A549 (cell line): ENCODE data around the gene SMAD3. TPM values are rescaled to one million over a fixed set of nuclear protein-coding genes. Genes with fewer than 3 reads are reported as not detected.
A peak's percentile ranks its signal among the peaks of the same experiment; 100 is the strongest.

ENCODE experiments used
- ATAC-seq, 2 experiments: fragments of 200-7000 bp in 1 of 2; fragments of >200 bp in 1 of 2; cut with Nextera tagmentation in 1 of 2; cut with Tn5 transposase in 1 of 2; 3 replicates each; pipeline versions ENCODE4 v1.8.0 to v1.9.1; 2018 to 2020; ENCODE audit warnings: mild to moderate bottlenecking in 1 of 2, moderate library complexity in 1 of 2
- CTCF ChIA-PET: fragments of 300-600 bp; sonication (Branson Sonifier 250); formaldehyde crosslinking; extraction: SDS; loops from one replicate; lab custom pipeline; 2021; ENCODE audit warnings: antibody characterized with exemption, inconsistent platforms; lab: Yijun Ruan, JAX
- POLR2A ChIA-PET: fragments of 350-600 bp; formaldehyde crosslinking; extraction: SDS; loops from one replicate; lab custom pipeline; 2021; ENCODE audit warnings: antibody characterized with exemption, inconsistent platforms; lab: Yijun Ruan, JAX
- DNase-seq, 2 experiments: peaks; one replicate each; pipeline versions ENCODE4 v3.0.0 to v3.0.0-alpha.2; 2011 to 2016; ENCODE audit warnings: low read depth in 1 of 2, low spot score in 1 of 2
- FAIRE-seq: peaks from 2 replicates; lab custom pipeline; 2011; peaks lifted over from hg19 to GRCh38; lab: Jason Lieb, UNC
- H3K27ac ChIP-seq, 2 experiments: fragments of >200 bp; sonication (Bioruptor Twin); formaldehyde crosslinking; 3 replicates each; pipeline ENCODE4 v1.5.1; 2016 to 2017
- H3K4me1 ChIP-seq: fragments of >200 bp; sonication (Bioruptor Twin); formaldehyde crosslinking; 3 replicates; pipeline ENCODE4 v1.6.1; 2016
- H3K4me2 ChIP-seq: fragments of >200 bp; sonication (Bioruptor Twin); formaldehyde crosslinking; 3 replicates; pipeline ENCODE4 v1.6.1; 2016
- H3K4me3 ChIP-seq: fragments of >200 bp; sonication (Bioruptor Twin); formaldehyde crosslinking; 3 replicates; pipeline ENCODE4 v1.5.1; 2016
- H3K9me3 ChIP-seq: fragments of >200 bp; sonication (Bioruptor Twin); formaldehyde crosslinking; 3 replicates; pipeline ENCODE4 v1.6.1; 2016
- ATOH8 ChIP-seq: fragments of 250-450 bp; sonication (Bioruptor Pico); IDR thresholded peaks from 2 replicates; pipeline ENCODE4 v1.5.0; 2020; ENCODE audit warnings: low read depth, mild to moderate bottlenecking, moderate library complexity
- BHLHE40 ChIP-seq: IDR thresholded peaks from 2 replicates; pipeline ENCODE4 v1.6.1; 2012; ENCODE audit warnings: low read depth, low read length, inconsistent platforms
- CEBPB ChIP-seq, 2 experiments: fragments of >200 bp in 1 of 2; sonication (Bioruptor Twin) in 1 of 2; formaldehyde crosslinking in 1 of 2; IDR thresholded peaks; 2 replicates each; pipeline ENCODE4 v1.6.1; 2012 to 2016
- CTCF ChIP-seq: fragments of >200 bp; sonication (Bioruptor Twin); formaldehyde crosslinking; IDR thresholded peaks from 3 replicates; pipeline ENCODE4 v1.5.1; 2016
- EHF ChIP-seq: fragments of 250-450 bp; sonication (Bioruptor Pico); IDR thresholded peaks from 2 replicates; pipeline ENCODE4 v1.5.0; 2020; ENCODE audit warnings: mild to moderate bottlenecking
- EP300 ChIP-seq, 2 experiments: fragments of >200 bp; sonication (Bioruptor Twin); formaldehyde crosslinking; IDR thresholded peaks; 2 replicates in 1 of 2; 3 replicates in 1 of 2; pipeline ENCODE4 v1.6.1; 2016 to 2017
- FOSB ChIP-seq: fragments of 250-450 bp; sonication (Bioruptor Pico); IDR thresholded peaks from 2 replicates; pipeline ENCODE4 v1.5.0; 2020; ENCODE audit warnings: mild to moderate bottlenecking, moderate library complexity
- FOSL2 ChIP-seq, 2 experiments: fragments of 450-650 bp in 1 of 2; fragments of >200 bp in 1 of 2; sonication (Bioruptor Twin) in 1 of 2; formaldehyde crosslinking; IDR thresholded peaks; 2 replicates each; pipeline versions ENCODE4 v1.5.0 to v1.6.1; 2016 to 2020; ENCODE audit warnings: mild to moderate bottlenecking in 1 of 2, moderate library complexity in 1 of 2
- FOXS1 ChIP-seq: fragments of 250-450 bp; sonication (Bioruptor Pico); IDR thresholded peaks from 2 replicates; pipeline ENCODE4 v1.5.0; 2020; ENCODE audit warnings: mild to moderate bottlenecking, moderate library complexity
- GATA3 ChIP-seq: IDR thresholded peaks from 2 replicates; pipeline ENCODE4 v1.6.1; 2012; ENCODE audit warnings: borderline replicate concordance
- HDAC2 ChIP-seq: fragments of 200-600 bp; sonication (generic); IDR thresholded peaks from 2 replicates; pipeline ENCODE4 v1.6.1; 2016
- HES2 ChIP-seq: fragments of >200 bp; sonication (Bioruptor Twin); formaldehyde crosslinking; IDR thresholded peaks from 2 replicates; pipeline ENCODE4 v1.6.1; 2016
- HEYL ChIP-seq: fragments of 250-450 bp; sonication (Bioruptor Pico); IDR thresholded peaks from 2 replicates; pipeline ENCODE4 v1.8.0; 2021; ENCODE audit warnings: mild to moderate bottlenecking, moderate library complexity
- HOXA7 ChIP-seq: fragments of 250-450 bp; sonication (Bioruptor Pico); IDR thresholded peaks from 2 replicates; pipeline ENCODE4 v1.5.0; 2020; ENCODE audit warnings: mild to moderate bottlenecking, moderate library complexity
- HOXB13 ChIP-seq: fragments of 250-450 bp; sonication (Bioruptor Pico); IDR thresholded peaks from 2 replicates; pipeline ENCODE4 v1.5.0; 2020; ENCODE audit warnings: low read depth, mild to moderate bottlenecking, moderate library complexity
- HOXB5 ChIP-seq: fragments of 250-450 bp; sonication (Bioruptor Pico); IDR thresholded peaks from 2 replicates; pipeline ENCODE4 v1.5.0; 2020; ENCODE audit warnings: mild to moderate bottlenecking, moderate library complexity
- JUN ChIP-seq, 2 experiments: fragments of >200 bp; sonication (Bioruptor Twin); formaldehyde crosslinking; IDR thresholded peaks; 2 replicates in 1 of 2; 3 replicates in 1 of 2; pipeline ENCODE4 v1.6.1; 2016 to 2017
- JUNB ChIP-seq: fragments of >200 bp; sonication (Bioruptor Twin); formaldehyde crosslinking; IDR thresholded peaks from 2 replicates; pipeline ENCODE4 v1.6.1; 2016
- KDM1A ChIP-seq: fragments of 200-600 bp; sonication (generic); IDR thresholded peaks from 2 replicates; pipeline ENCODE4 v1.6.1; 2016; ENCODE audit warnings: low read depth, mild to moderate bottlenecking
- KDM5A ChIP-seq: fragments of 200-600 bp; sonication (generic); IDR thresholded peaks from 2 replicates; pipeline ENCODE4 v1.6.1; 2016; ENCODE audit warnings: antibody characterized with exemption, mild to moderate bottlenecking
- NFE2L2 ChIP-seq: fragments of 150-350 bp; conservative IDR thresholded peaks from 2 replicates; pipeline ENCODE4 v1.6.1; 2014; ENCODE audit warnings: low read length
- PHF8 ChIP-seq: fragments of 200-600 bp; sonication (generic); IDR thresholded peaks from 2 replicates; pipeline ENCODE4 v1.6.1; 2016; ENCODE audit warnings: low read depth, mild to moderate bottlenecking, antibody characterized with exemption, moderate library complexity, borderline replicate concordance
- POLR2AphosphoS2 ChIP-seq: conservative IDR thresholded peaks from 2 replicates; pipeline ENCODE4 v1.6.1; 2012; ENCODE audit warnings: low read length, improper control_type of control experiment, inconsistent platforms
- RAD21 ChIP-seq, 2 experiments: fragments of >200 bp in 1 of 2; sonication (Bioruptor Twin) in 1 of 2; formaldehyde crosslinking in 1 of 2; IDR thresholded peaks in 1 of 2; conservative IDR thresholded peaks in 1 of 2; 2 replicates in 1 of 2; 3 replicates in 1 of 2; pipeline ENCODE4 v1.6.1; 2012 to 2018; ENCODE audit warnings: inconsistent platforms in 1 of 2
- RARB ChIP-seq: fragments of 250-450 bp; sonication (Bioruptor Pico); IDR thresholded peaks from 2 replicates; pipeline ENCODE4 v1.8.0; 2021; ENCODE audit warnings: mild to moderate bottlenecking, moderate library complexity
- RNF2 ChIP-seq: fragments of 200-600 bp; sonication (generic); IDR thresholded peaks from 2 replicates; pipeline ENCODE4 v1.6.1; 2016; ENCODE audit warnings: low read depth, mild to moderate bottlenecking, antibody characterized with exemption, moderate library complexity, borderline replicate concordance
- SMC3 ChIP-seq: fragments of >200 bp; sonication (Bioruptor Twin); formaldehyde crosslinking; IDR thresholded peaks from 3 replicates; pipeline ENCODE4 v1.6.1; 2018; ENCODE audit warnings: inconsistent platforms
- TFCP2L1 ChIP-seq: fragments of 250-450 bp; sonication (Bioruptor Pico); IDR thresholded peaks from 2 replicates; pipeline ENCODE4 v1.5.0; 2021; ENCODE audit warnings: mild to moderate bottlenecking
- USF2 ChIP-seq: fragments of 450-650 bp; IDR thresholded peaks from 2 replicates; pipeline ENCODE4 v1.6.1; 2014; ENCODE audit warnings: antibody characterized with exemption
- WGBS: methylation state at CpG from one replicate; pipeline ENCODE4 v1.1.6; 2017; ENCODE audit errors: missing lambda C conversion rate; 5-methylcytosine and 5-hydroxymethylcytosine counted together
- polyA plus RNA-seq, 4 experiments: library from polyadenylated mRNA; depleted of rRNA in 3 of 4; stranded (reverse); fragments of >200 nt; fragmentation: RNase III in 1 of 4; extraction: RNeasy Plus Mini Kit Qiagen cat#74134 plus additional on column Dnase treatment in 1 of 4; gene quantifications; 2 replicates in 3 of 4; 3 replicates in 1 of 4; pipeline ENCODE4 v1.2.3, GENCODE V29; 2011 to 2017
- TF ChIP-seq, protein P1 (sequence below): IDR thresholded peaks from 2 replicates; pipeline ENCODE4 v1.6.1; 2012

Gene SMAD3
- polyA plus RNA-seq, 2 of the 4 experiments (the other 2 are of a cell fraction), result 74.6 to 77.2 TPM

GRCh38 chr15:67146875-67147381 is 81.5 kb downstream of the SMAD3 start:
- H3K4me3 ChIP-seq, result peak overlapping the region; percentile 8; the same call in 1 of the 3 replicates
- ChIA-PET POLR2A (interaction anchor here (1.0 to 1.7 kb wide), 5 partner anchors 19 to 81 kb away, joined by 3 to 10 read pairs (median 5); partner anchors contain the start of gene SMAD3), CTCF (interaction anchor here (0.7 to 5.8 kb wide), 7 partner anchors 12 to 1727 kb away, joined by 3 to 67 read pairs (median 6); no protein-coding TSS in a partner anchor)
- peak; percentile 89 to 92 for DNase-seq
- FAIRE-seq, result no peak
- peak overlapping the region; percentile 92 for H3K27ac ChIP-seq
- WGBS, result 3% methylated on average over 10 of the region's 10 CpGs
- peaks cover 96% of the 10 kb centered on the region for H3K4me1 ChIP-seq
- peak; percentile 43 to 60 for ATAC-seq
- TF ChIP-seq HOXB13 (peak; percentile 25; the same call in 1 of the 2 replicates), FOXS1 (CRISPR knock-in tag) (peak; percentile 79; the same call in 1 of the 2 replicates), BHLHE40 (no peak), USF2 (no peak), PHF8 (no peak), EHF (CRISPR knock-in tag) (0 out of 2 replicates have a peak, but pooled peaks have one; percentile 11), RNF2 (no peak), POLR2AphosphoS2 (no peak), HEYL (peak; percentile 85), KDM1A (no peak), FOSB (CRISPR knock-in tag) (0 out of 2 replicates have a peak, but pooled peaks have one; percentile 29), NFE2L2 (no peak), CEBPB (IDR thresholded peaks at IDR 0.05) (peak in 1 of 2 experiments; percentile 72; a peak in 1 of 4 replicates), HDAC2 (no peak), HOXB5 (CRISPR knock-in tag) (peak; percentile 22; the same call in 1 of the 2 replicates), GATA3 (peak; percentile 80), HOXA7 (no peak), FOSL2 (IDR thresholded peaks at IDR 0.05) (peak; percentile 51; the same call in 1 of the 2 replicates), FOSL2 (CRISPR knock-in tag; IDR thresholded peaks at IDR 0.05) (peak; percentile 85), HES2 (no peak), JUNB (peak; percentile 66; the same call in 1 of the 2 replicates), JUN (IDR thresholded peaks at IDR 0.05) (peak; percentile 28 to 58; a peak in 3 of 5 replicates), SMC3 (peak; percentile 47; the same call in 2 of the 3 replicates), ATOH8 (CRISPR knock-in tag) (peak; percentile 70; the same call in 1 of the 2 replicates), KDM5A (no peak), TFCP2L1 (0 out of 2 replicates have a peak, but pooled peaks have one; percentile 54), CTCF (no peak), RARB (0 out of 2 replicates have a peak, but pooled peaks have one; percentile 10), EP300 (IDR thresholded peaks at IDR 0.05) (peak in 1 of 2 experiments; percentile 69; a peak in 3 of 5 replicates), RAD21 (conservative IDR thresholded peaks at IDR 0.05 in 1 of 2, IDR thresholded peaks at IDR 0.05 in 1 of 2) (peak; percentile 24 to 45; a peak in 2 of 5 replicates)
- TF ChIP-seq, protein P1, sequence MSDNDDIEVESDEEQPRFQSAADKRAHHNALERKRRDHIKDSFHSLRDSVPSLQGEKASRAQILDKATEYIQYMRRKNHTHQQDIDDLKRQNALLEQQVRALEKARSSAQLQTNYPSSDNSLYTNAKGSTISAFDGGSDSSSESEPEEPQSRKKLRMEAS, result peak; percentile 80
- H3K9me3 ChIP-seq, result no peaks in the 10 kb centered on the region
- H3K4me2 ChIP-seq, result peak overlapping the region; percentile 80
